ENCODE results near the gene RCL1.
"Not testable (repeated sequence)": the region's sequence is repeated elsewhere in the genome, so short reads cannot be mapped to it uniquely, and the experiment has no call there.

RCL1 gene

GRCh38 chr9:4792572-4793458, at the start of gene RCL1:
Gene RCL1, plus strand, starts transcription at chr9:4792944. Its CDS starts 148 bp downstream, at chr9:4793092.
- DNase-seq: peak; percentile 96 to 100

- DNase-seq: peak in 1 of 2 experiments; percentile 26
These were observed 49.4 kb upstream of the RCL1 start for GRCh38 chr9:4743131-4743875.

GRCh38 chr9:4746278-4747030, 46.3 kb upstream of the RCL1 start:
- no peak for DNase-seq

GRCh38 chr9:4748612-4749011, 44.1 kb upstream of the RCL1 start:
- DNase-seq: no peak

- peak; percentile 48 to 75 for DNase-seq
These were observed 42.6 kb upstream of the RCL1 start for GRCh38 chr9:4750023-4750673.

GRCh38 chr9:4754530-4754929, 38.2 kb upstream of the RCL1 start:
- DNase-seq: not testable (repeated sequence)

- no peak for DNase-seq
These were observed 37.6 kb upstream of the RCL1 start for GRCh38 chr9:4755026-4755609.

GRCh38 chr9:4756420-4756819, 36.3 kb upstream of the RCL1 start:
- no peak for DNase-seq

- no peak for DNase-seq
These were observed 32.6 kb upstream of the RCL1 start for GRCh38 chr9:4760122-4760521.

GRCh38 chr9:4762108-4762885, 30.4 kb upstream of the RCL1 start:
- peak; percentile 24 to 81 for DNase-seq

GRCh38 chr9:4762886-4763541, 29.7 kb upstream of the RCL1 start:
- no peak for DNase-seq

- DNase-seq: no peak
These were observed 28.7 kb upstream of the RCL1 start for GRCh38 chr9:4764033-4764432.

- DNase-seq: no peak
These were observed 24.1 kb upstream of the RCL1 start for GRCh38 chr9:4768681-4769080.

- no peak for DNase-seq
These were observed 23.2 kb upstream of the RCL1 start for GRCh38 chr9:4769321-4770080.

- DNase-seq: no peak
These were observed 21.0 kb upstream of the RCL1 start for GRCh38 chr9:4771788-4772187.

GRCh38 chr9:4774209-4774608, 18.5 kb upstream of the RCL1 start:
- DNase-seq: no peak

GRCh38 chr9:4774958-4775357, 17.8 kb upstream of the RCL1 start:
- not testable (repeated sequence) for DNase-seq

- no peak for DNase-seq
These were observed 12.1 kb upstream of the RCL1 start for GRCh38 chr9:4780651-4781050.

- DNase-seq: peak in 1 of 2 experiments; percentile 61
These were observed 11.3 kb upstream of the RCL1 start for GRCh38 chr9:4781408-4781807.

GRCh38 chr9:4783191-4783590, 9.6 kb upstream of the RCL1 start:
- not testable (repeated sequence) for DNase-seq

All from NCI-H446 (cell line).